LNCAP (cell line): ENCODE measurements around the gene PARD3B.

ENCODE experiments used
- TF ChIP-seq, protein P1 (sequence below): fragments of 450-650 bp; IDR thresholded peaks from 2 replicates; pipeline ENCODE4 v1.5.1; 2017; ENCODE audit warnings: mild to moderate bottlenecking

Gene PARD3B

DNA sequence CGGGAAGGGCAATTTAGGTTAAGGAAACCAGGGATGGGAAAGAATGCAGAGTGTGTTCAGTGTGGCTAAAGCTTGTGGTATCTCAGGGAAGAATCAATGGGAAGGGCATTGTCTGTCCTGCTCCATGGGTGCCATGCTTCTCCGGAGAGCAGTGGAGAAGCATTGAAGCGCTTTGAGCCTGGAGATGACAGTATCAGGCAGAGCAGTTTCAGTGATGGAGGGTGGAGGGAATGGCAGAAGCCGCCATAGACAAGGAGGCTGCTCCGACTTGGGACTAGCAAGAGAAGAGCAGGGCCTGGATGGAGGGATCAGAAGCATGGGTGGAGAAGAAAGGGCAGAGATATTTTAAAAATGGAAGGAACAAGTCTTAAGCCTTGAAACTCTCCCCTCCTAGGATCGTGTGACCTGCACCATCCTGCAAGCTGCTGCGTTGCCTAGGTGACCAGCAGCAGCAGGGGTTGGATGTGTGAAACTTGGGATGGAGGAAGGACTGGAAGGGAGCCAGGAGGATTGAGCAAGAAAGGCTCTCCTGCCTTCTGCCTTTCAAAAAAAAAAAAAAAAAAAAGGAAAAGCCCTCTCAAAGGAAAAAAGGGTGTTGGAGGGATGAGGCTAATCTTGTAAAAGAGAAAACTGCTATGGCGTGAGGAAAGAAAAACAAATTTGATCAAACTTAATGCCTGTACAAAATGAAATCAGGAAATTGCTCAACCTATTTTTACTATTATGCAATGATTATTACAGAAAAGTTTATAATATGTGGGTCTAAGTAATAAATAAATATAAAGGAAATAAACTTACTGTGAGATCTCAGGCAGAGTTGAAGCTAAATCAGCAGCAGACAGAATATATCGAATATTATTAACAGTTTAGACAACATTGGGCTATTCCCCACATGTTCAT is 643.2 kb downstream of the PARD3B start:
- TF ChIP-seq, protein P1, sequence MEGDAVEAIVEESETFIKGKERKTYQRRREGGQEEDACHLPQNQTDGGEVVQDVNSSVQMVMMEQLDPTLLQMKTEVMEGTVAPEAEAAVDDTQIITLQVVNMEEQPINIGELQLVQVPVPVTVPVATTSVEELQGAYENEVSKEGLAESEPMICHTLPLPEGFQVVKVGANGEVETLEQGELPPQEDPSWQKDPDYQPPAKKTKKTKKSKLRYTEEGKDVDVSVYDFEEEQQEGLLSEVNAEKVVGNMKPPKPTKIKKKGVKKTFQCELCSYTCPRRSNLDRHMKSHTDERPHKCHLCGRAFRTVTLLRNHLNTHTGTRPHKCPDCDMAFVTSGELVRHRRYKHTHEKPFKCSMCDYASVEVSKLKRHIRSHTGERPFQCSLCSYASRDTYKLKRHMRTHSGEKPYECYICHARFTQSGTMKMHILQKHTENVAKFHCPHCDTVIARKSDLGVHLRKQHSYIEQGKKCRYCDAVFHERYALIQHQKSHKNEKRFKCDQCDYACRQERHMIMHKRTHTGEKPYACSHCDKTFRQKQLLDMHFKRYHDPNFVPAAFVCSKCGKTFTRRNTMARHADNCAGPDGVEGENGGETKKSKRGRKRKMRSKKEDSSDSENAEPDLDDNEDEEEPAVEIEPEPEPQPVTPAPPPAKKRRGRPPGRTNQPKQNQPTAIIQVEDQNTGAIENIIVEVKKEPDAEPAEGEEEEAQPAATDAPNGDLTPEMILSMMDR: no peak

DNA sequence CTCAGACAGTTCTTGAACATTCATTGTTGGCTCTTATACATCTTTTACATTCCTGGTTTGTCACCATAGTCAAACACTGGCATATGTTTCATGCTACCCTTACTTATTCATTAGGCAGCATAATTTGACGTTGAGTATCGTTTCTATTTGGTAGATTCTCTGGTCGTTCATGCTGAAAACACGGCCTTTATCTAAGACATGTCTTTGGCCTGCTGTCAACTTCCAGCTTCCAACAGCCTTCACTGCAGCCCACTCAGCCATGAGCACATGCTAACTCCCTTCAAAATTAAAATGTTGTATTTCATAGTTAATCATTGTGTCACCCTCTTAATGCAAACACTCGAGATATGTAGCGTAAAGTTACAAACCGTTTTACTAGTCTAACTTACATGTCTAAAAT is 644.0 kb downstream of the PARD3B start:
- TF ChIP-seq, protein P1: no peak

DNA sequence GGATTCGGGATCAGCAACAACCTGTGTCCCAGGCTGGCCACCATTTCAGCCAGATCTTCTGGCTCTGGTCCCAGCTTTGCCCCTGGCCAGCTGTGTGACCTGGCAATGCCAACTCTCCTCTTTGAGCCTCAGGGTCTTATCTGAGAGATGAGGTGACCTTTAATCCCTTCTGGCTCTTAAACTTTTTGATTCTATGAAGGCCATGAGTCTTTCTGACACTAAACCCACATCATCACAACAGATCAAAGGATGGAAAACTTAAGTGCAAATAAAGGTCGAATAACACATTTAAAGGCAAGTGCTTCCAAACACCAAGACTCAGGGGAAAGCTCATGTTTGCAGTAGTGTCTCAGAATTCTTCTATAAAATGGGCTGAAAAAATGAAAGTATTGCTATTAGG is 645.3 kb downstream of the PARD3B start:
- TF ChIP-seq, protein P1: no peak

DNA sequence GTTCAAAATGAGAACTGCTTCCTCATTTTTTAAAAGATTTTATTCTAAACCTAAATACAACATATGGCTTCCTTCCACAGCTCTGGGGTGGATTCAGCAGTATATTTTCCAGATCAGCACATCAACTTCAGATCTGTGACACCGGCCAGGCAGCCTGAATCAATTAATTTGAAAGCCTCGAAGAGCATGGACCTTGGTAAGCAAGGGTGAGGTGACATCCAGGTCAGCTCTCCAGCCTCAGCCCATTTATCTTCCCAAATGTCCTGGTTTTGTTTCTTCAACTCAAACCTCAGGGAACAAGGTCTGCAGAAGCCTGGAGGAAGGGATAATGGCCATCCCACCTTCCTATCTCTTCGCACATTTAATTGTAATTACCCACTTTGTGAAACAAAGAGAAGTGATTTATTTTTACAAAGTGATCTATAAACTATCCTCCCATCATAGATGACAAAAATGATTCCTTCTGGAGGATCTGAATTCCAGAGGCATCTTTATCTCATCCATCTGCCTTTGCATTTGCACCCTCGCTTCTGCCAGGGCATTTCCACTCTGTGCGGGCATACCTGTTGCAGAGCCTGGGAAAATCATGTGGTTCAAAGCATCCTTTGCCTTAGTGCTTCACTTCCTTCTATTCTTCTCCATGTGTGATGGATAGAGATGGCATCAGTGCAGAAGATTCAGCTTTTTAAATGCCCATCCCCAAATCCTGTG is 648.0 kb downstream of the PARD3B start:
- TF ChIP-seq, protein P1: no peak

DNA sequence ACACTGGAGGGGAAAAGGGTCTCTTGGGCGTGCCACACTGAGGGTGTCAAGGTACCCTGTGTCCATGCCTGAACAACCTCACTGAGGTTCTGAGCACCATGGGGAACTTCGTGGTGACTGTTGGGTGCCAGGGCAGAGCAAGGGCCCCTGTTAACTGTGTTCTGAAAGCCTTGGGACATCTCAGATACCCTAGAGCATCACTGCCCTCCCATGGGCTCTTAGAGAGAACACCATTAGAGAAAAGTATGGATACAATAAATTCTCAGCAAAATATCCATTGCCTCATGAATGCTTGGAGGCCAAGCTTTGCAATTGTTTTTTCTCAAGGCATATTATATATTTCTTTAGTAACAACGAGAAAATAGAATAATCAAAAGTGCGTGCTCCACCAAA is 648.6 kb downstream of the PARD3B start:
- TF ChIP-seq, protein P1: no peak

DNA sequence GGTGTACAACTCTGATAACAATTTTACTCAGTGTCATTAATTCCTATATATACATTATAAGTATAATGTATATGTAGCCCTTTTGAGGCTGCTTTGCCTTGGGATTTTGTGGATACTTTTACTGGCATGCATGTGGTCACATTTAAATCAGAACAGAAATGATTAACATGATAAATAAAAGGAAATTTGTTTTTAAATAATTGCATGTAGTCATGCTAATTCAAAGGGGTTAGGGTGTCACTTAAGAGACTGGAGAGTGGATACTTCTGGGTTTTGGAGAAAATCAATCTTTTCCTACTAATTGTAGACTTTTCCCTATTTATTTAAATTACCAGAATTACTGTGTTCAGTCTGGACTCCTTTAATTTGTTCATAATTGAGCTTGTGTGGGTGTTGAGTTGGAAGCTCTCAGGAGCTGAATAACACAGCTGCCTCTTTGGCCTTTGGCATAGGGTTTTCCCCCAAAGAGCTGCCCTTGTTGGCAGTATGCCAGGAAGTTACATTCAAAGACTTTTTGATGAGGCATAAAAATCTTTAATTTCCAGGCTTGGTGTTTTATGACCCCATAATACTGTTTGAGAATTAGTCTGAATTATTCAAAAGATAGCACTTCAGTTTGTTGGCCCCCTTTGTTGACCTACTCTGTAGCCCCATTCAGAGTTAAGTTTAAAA is 652.3 kb downstream of the PARD3B start:
- TF ChIP-seq, protein P1: no peak

DNA sequence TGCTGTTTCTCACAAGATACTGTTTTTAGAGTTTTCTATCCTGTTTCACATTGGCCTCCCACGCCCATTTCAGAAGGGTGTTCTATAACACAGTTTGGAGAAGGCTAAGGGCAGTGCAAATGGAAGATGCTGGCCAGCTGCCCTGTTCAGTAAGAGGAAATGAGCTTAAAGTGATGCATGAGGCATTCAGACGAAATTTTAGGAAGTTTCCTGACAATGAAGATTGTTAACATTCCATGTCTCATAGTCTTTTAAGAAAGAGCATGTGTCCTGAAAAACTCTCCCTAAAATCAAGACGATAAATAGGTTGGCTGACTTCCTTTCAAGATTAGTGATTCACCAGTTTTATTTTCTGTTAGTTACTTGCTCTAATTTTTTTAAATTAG is 652.9 kb downstream of the PARD3B start:
- TF ChIP-seq, protein P1: no peak
